GM19372 (cell line): ENCODE data around the gene MS4A8.
"Not testable (repeated sequence)": the region's sequence is repeated elsewhere in the genome, so short reads cannot be mapped to it uniquely, and the experiment has no call there.

ENCODE experiments used
- ATAC-seq: cut with Tn5 transposase; IDR thresholded peaks from one replicate; pipeline ENCODE4 v1.9.1; 2021; ENCODE audit warnings: mild to moderate bottlenecking, low read depth, moderate library complexity; ENCODE audit not compliant: unreplicated experiment

MS4A8 gene

GRCh38 chr11:60720460-60720859, 21.0 kb downstream of the MS4A8 start:
- no peak for ATAC-seq

DNA sequence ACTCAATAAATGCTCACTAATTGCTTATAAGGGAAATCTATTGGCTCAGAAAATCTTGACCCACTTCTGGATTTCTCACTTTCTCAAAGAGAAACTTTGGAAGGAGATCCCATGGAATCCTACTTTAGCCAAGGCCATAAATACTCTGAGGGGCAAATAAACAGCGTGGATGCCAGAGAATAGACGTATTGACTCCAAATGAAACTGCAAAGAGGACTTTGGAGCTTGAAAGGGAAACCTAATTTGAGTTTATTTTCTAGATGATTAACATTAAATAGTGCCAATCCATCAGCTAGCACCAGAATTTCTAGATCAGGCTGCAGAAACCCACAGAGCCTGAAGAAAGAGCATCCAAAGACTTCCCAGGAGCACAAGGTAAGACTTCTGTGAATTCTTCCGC, 25.0 kb downstream of the MS4A8 start, which contains the start of gene MS4A18:
MS4A18 (plus strand) TSS at position 301 of the 400 bp plus-strand sequence.
- no peak for ATAC-seq

DNA sequence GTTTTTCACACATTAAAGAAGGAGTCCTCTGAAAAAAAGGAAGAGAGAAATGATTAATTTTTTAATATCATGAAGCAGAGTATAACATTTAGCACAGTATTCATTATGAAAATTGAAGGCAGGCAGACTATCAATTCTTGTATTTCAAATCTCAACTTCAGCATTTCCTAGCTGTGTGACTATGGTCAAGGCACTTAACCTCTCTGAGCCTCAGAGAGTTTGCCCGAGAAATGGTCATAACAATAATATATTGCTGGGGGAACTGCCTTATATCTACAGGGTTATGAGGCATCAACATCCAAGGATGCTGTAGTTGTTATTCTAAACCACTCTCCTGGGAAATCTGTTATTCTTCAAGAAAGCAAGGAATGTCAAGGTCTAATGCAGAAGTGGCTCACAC, 26.2 kb downstream of the MS4A8 start:
- no peak for ATAC-seq

DNA sequence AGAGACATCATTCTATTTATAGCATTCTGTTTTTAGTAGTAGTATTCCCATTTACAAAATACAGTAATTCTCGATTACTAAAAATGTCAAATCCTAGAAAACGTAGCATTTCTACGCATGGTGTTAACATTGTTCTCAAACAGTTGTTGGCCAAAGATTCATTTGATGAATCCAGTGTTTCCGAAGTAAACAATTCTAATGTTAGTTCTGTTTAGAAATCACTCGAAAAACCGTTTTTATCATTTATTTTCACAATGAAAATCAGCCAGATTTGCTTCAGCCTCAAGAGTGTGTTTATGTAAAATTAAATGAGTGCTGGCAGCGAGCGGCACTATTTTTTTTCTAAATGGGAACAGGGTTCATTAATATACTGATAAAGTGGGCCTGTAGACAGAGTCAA, 32.2 kb downstream of the MS4A8 start:
- ATAC-seq = no peak

GRCh38 chr11:60734279-60734678, 34.9 kb downstream of the MS4A8 start:
- no peak for ATAC-seq

- ATAC-seq = no peak
Measured at GRCh38 chr11:60739114-60739513, 39.7 kb downstream of the MS4A8 start.

DNA sequence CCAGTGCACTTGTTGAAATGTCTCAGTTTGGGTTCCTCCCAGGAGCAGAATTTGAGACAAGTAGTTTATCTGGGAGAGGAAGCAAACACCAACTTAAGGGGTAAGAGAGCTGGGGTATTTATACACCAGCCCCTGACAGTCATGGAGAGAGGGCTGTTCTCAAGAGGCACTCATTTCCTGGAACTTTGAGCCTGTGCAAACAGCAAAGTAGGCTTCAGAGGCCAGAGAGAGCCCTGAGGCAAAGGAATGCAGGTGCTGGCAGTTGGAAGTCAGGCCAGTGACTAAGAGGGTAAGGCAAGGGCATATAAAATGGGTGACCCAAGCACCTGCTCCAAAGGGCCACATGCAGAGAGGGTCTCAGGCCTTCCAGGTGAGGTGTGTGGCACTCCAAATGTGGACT, 41.2 kb downstream of the MS4A8 start:
- ATAC-seq = no peak

DNA sequence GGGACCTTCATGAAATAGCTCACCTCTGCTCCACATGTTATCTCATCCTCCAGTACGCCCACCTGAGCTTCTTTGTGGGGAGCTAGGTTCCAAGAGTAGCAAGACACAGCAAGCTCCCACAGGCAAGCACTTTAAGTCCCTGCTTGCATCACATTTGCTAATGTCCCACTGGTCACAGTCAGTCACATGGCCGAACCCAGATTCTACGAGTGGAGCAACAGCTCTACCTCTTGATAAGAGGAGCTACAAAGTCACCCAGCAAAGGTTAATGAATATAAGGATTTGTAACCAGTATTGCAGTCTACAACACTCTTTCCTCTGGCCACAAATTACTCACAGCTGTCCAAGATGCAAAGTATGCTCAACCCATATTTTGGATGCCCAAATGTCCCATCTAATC, 42.0 kb downstream of the MS4A8 start:
- ATAC-seq = no peak

DNA sequence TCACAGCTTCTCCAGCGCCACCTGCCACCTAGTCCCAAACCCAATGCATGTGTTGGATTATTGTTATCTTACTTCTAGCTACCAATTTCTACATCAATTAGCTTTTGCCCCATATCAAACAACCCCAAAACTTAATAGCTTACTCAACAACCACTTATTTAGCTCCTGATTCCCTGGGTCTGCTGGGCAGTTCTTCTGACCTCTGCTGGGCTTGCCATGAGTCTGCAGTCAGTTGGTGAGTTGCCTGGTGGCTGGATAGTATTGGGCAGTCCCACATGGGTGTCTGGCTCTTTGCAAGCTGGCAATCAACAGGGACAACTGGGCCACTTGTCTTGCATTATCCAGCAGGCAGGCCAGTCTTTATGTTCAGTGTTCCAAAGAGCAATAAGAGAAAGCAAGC, 43.6 kb downstream of the MS4A8 start:
- no peak for ATAC-seq

DNA sequence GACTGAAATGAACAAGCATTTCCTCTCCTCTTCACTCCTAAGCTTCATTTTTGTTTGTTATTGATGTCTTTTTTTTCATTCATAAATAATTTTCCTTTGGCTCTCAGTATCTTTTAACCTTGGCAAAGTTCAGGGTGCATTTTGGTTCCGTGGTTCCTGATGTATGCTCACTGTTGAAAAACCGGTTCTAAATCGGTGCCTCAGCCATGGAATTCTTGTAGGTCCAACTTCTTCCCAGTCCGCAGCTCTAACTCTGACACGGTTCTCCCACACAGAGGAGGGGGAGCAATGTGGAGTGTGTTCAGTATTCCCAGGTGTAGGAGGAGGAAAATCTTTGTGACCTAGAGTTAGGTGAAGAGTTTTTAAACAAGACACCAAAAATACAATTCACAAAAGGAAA, 44.7 kb downstream of the MS4A8 start:
- no peak for ATAC-seq

DNA sequence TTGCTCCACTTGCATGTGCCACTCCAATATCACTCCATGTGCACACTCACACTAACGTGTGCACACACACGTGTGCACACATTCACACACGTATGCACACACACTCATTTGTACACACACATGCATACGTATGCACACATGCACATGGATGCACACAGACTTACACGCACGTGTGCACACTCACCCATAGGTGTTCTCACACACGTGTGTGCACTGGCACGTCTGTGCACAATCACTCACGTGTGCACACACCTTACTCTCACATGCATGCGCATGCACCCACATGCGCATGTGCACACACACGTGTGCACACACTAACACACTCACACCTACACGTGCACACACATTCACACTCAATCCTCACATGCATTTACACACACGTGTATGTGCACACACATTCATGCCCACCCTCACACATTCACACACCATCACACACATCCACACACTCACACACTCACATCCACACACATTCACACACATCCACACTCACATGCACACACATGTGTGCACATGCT, 48.0 kb downstream of the MS4A8 start:
- ATAC-seq = no peak

DNA sequence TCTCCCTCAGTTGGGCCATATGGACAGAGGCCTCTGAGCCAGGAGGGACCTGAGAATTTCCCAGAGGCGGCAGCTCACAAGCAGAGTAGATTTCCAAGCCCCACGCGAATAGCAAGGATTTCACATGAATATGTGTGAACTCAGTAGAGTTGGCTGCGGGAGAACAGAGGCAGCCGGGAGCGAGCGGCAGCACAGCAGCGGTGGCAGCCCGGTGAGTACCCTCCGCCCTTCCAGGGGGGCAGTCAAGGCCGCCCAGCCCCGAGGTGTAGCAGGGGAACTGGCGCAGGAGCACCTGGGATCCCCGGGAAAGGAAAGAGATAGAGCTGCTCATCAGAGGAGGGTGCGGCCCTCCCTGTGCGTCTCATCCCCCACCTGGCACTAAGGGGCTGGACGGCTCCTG, 48.8 kb downstream of the MS4A8 start:
- no peak for ATAC-seq

DNA sequence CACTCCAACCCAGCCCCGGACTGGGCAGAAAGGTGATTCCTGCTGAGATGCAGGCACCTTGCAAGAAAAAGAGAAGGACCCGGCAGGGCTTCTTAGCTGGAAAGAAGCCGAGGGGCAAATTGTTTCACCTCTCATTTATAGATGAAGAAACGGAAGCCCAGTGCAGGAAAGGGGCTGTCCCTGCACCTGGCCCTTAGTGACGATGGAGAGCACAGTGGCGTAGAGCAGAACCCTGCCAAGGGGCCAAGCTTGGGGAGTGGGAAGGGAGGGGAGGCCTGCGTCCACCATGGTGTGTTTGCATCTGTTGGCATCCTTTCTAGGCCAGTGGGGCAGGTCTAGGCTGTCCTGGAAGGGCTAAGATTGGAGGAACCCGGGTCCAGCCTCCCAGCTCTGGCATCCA, 49.4 kb downstream of the MS4A8 start:
- no peak for ATAC-seq

DNA sequence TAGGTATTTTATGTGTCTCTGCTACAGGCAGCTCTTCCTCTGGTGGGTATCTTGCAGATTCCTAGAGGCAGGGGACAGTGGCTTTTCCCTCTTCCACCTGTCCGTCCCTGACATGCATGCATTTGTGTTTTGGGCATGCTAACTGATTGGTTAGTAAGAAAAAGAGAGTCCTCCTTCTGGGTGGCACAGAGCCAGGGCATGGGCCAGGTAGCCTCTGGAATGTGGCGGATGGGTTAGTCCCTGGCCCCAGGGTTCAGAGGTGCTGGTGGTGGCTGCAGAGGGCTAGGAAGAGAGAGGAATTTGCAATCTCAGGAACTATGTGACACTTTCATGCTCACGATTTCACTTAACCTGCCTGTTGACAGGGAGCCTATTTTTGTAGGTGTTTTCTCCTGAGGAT, 51.5 kb downstream of the MS4A8 start:
- no peak for ATAC-seq

GRCh38 chr11:60753309-60753708, 53.9 kb downstream of the MS4A8 start:
- no peak for ATAC-seq

GRCh38 chr11:60754887-60755286, 55.5 kb downstream of the MS4A8 start:
- no peak for ATAC-seq

DNA sequence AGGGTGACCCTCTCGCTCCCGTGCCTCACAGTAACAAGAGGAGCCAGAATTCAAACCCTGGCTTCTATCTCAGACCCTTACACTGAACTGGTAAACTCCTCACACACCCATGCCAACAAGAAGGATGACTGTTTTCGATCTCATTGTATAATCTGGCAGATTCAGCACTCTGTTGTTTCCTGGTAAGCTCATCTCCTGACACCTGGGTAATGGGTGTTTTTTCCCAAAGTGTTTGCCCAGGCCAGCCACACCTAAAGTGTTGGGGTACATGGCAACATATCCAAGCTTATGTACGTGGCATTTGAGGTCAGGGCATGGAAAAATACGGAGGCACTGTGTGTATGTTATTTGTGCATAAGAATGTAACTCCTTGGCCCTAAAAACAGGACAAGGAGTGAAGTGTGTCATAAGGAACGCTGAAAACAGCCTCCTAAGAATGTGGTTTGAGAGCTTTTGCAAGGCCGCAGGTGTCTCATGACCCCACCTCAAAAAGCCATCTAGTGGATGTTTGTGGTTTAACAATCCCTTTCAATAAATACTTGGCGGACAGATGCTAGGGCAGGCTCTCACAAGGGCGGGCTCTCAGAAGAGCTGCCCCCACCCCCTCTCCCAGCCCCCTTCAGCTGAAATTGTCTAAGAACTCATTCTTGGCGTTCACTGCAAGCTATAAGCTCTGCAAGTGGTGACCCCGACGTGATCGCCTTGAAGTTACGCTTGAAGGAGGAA, 57.1 kb downstream of the MS4A8 start, which contains the start of gene MS4A15:
MS4A15 (plus strand) TSS at position 561 of the 726 bp plus-strand sequence. CDS start 6,867 bp downstream, outside the sequence.
- no peak for ATAC-seq

DNA sequence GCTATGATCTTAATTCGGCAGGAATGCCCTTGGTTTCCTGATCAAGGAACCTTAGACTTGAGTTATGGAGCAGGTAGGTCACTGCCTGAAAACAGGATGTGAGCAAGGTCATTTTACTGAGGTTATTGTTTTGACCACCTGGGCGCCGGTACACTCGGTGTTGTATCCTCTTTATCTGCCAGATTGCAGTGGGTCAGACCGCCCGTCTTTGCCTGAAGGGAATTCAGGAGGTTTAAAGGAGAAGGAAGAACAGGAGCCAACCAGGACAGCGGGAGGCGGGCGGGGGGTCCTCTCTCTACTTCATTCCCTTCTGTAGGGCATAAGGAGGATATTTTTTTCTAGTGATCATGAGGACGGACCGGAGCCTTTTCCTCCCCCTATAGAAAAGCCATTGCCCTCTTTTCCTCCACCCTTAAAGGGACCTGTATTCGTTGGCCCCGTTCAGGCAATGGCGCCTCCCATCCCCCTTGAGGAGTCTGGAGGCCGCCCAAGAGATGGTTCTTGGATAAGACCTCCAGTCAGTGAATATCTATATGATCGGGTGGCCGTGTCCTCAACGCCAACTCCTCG, 57.9 kb downstream of the MS4A8 start:
- ATAC-seq = no peak

- not testable (repeated sequence) for ATAC-seq
Measured at GRCh38 chr11:60758671-60759070, 59.3 kb downstream of the MS4A8 start.

DNA sequence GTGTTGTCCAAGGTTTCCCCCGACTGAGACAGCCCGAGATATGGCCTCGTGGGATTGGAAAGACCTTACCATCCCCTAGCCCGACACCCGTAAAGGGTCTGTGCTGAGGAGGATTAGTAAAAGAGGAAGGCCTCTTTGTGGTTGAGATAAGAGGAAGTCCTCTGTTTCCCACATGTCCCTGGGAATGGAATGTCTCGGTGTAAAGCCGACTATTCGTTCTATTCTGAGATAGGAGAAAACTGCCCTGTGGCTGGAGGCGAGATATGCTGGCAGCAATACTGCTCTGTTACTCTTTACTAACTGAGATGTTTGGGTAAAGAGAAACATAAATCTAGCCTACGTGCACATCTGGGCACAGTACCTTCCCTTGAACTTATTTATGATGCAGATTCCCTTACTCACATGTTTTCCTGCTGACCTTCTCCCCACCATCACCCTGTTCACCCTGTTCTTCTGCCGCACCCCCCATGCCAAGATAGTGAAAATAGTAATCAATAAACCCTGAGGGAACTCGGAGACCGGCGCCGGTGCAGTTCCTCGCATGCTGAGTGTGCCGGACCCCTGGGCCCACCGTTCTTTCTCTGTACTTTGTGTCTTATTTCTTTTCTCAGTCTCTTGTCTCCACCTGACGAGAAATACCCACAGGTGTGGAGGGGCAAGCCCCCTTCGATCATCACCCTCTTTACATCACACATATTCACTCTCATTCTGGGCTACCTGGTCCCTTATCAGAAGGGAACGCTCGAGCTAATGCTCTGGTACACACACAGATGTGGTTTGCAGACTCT, 60.2 kb downstream of the MS4A8 start:
- not testable (repeated sequence) for ATAC-seq
